SW480 (cell line): Measurements from ENCODE around the gene PCBP3.
A peak's percentile ranks its signal among the peaks of the same experiment; 100 is the strongest.
"Not testable (repeated sequence)": the region's sequence is repeated elsewhere in the genome, so short reads cannot be mapped to it uniquely, and the experiment has no call there.

Experiments
- DNase-seq: peaks from one replicate; pipeline ENCODE4 v3.0.0-alpha.2; 2016; ENCODE audit warnings: low spot score

PCBP3 gene

GRCh38 chr21:45613881-45614280 is 29.6 kb upstream of the PCBP3 start:
- DNase-seq, result no peak

- peak; percentile 79 for DNase-seq
Measured at GRCh38 chr21:45615145-45615711, 28.3 kb upstream of the PCBP3 start.

- no peak for DNase-seq
Measured at GRCh38 chr21:45617021-45617921, 26.3 kb upstream of the PCBP3 start.

GRCh38 chr21:45618287-45618686 is 25.2 kb upstream of the PCBP3 start:
- no peak for DNase-seq

- DNase-seq, result no peak
Measured at GRCh38 chr21:45618846-45619485, 24.6 kb upstream of the PCBP3 start.

- DNase-seq, result no peak
Measured at GRCh38 chr21:45620201-45620923, 23.2 kb upstream of the PCBP3 start.

- DNase-seq, result not testable (repeated sequence)
Measured at GRCh38 chr21:45621435-45622331, 21.8 kb upstream of the PCBP3 start.

GRCh38 chr21:45622416-45623097 is 21.0 kb upstream of the PCBP3 start:
- DNase-seq, result no peak

GRCh38 chr21:45623436-45623835 is 20.1 kb upstream of the PCBP3 start:
- DNase-seq, result no peak

GRCh38 chr21:45626127-45626526 is 17.4 kb upstream of the PCBP3 start:
- not testable (repeated sequence) for DNase-seq

- no peak for DNase-seq
Measured at GRCh38 chr21:45629046-45629981, 14.2 kb upstream of the PCBP3 start.

- DNase-seq, result no peak
Measured at GRCh38 chr21:45630066-45630694, 13.3 kb upstream of the PCBP3 start.

- no peak for DNase-seq
Measured at GRCh38 chr21:45630876-45631275, 12.6 kb upstream of the PCBP3 start.

GRCh38 chr21:45631540-45631939 is 12.0 kb upstream of the PCBP3 start:
- no peak for DNase-seq

- no peak for DNase-seq
Measured at GRCh38 chr21:45632160-45632559, 11.4 kb upstream of the PCBP3 start.

- DNase-seq, result no peak
Measured at GRCh38 chr21:45632637-45633251, 10.8 kb upstream of the PCBP3 start.

- DNase-seq, result no peak
Measured at GRCh38 chr21:45634511-45635183, 8.9 kb upstream of the PCBP3 start.
